ENCODE results near the gene RCAN1. TPM values are rescaled to one million over a fixed set of nuclear protein-coding genes. Genes with fewer than 3 reads are reported as not detected.

RCAN1 gene
- total and polyA plus RNA-seq, 2 of the 13 experiments (the other 11 are each of a cell fraction or from before 2014, with no cell fraction given), result 9.4 to 34.1 TPM

DNA sequence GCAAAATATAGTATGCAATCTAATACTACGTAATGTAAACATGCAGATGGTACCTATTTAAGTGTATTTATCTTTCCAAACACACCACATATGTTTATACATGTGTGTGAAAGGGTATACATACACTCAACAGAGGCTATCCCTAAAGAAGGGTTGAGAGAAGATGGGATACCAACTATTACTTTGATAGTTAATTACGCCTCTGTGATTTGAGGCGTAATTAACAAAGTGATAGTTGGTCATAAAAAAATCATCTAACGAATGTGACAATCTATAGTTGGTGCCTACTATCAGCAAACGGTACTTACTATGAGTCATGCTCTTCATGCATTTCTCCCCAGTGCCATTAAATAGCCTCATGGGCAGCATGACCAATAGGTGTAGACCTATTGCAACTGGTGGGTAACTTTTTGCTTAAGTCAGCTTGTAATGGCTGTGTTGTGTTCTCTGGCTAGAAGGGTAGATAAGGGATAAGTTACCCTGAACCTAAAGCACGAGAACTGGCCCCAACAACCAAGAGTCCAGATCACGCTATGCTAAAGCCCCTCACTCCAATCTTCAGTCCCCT lies 15.3 kb downstream of the RCAN1 start:
- Histone ChIP-seq H3K9ac (ENCODE audit: insufficient read depth, low read depth, low read length) (no peak overlapping the region), H3K36me3 (replicated peaks in 1 of 2; ENCODE audit: control insufficient read depth in 1 of 2, insufficient read depth in 2 of 2, low read length in 2 of 2) (no peaks in the 10 kb centered on the region), H3K4me1 (ENCODE audit: insufficient read depth, low read length) (peaks cover 29% of the 10 kb centered on the region), H3K4me2 (ENCODE audit: low read depth, low read length) (no peak overlapping the region), H3K27ac (ENCODE audit: extremely low read length, insufficient read depth, low read length) (no peak overlapping the region), H3K4me3 (replicated peaks in 1 of 3; ENCODE audit: insufficient read depth in 1 of 3, low read depth in 2 of 3, low read length in 3 of 3) (no peak overlapping the region), H3K9me3 (ENCODE audit: low read length) (no peaks in the 10 kb centered on the region), H3K27me3 (ENCODE audit: control insufficient read depth in 1 of 2, insufficient read depth in 2 of 2, low read length in 2 of 2) (no peaks in the 10 kb centered on the region), H4K20me1 (ENCODE audit: insufficient read depth, low read length) (no peaks in the 10 kb centered on the region), H3K79me2 (ENCODE audit: insufficient read depth, low read length) (no peaks in the 10 kb centered on the region), H2AFZ (ENCODE audit: low read length) (no peak overlapping the region)
- DNase-seq (ENCODE audit: low spot score) (no peak), ATAC-seq (no peak), FAIRE-seq (no peak)
- 92% methylated on average over 7 of the region's 7 CpGs for WGBS (ENCODE audit: low lambda C conversion rate)
- intact Hi-C loops (cut with micrococcal nuclease; ENCODE audit: unreplicated experiment), result loop anchor here (5.0 kb wide), 1 partner anchor 77 kb away; no protein-coding TSS in a partner anchor
- CTCF ChIA-PET (ENCODE audit: low intra/inter-chr PET ratio, low total read pairs), result no interaction called here
- in situ Hi-C loops (cut with HindIII; ENCODE audit: extremely low pct_ligation_motif_present, low pct_unique_long_range_greater_than_20kb), result no loop called here
- no peak for TF ChIP-seq ZNF546 (CRISPR knock-in tag; conservative IDR thresholded peaks at IDR 0.05)
- peak; percentile 15 to 35; a peak in 2 of 4 replicates for TF ChIP-seq MAFK (conservative IDR thresholded peaks at IDR 0.05 in 1 of 2, IDR thresholded peaks at IDR 0.05 in 1 of 2; ENCODE audit: low read length in 2 of 2)
- POLR2A ChIA-PET, result no interaction called here
- no TSS peak for BruUV-seq (replicated peaks)

DNA sequence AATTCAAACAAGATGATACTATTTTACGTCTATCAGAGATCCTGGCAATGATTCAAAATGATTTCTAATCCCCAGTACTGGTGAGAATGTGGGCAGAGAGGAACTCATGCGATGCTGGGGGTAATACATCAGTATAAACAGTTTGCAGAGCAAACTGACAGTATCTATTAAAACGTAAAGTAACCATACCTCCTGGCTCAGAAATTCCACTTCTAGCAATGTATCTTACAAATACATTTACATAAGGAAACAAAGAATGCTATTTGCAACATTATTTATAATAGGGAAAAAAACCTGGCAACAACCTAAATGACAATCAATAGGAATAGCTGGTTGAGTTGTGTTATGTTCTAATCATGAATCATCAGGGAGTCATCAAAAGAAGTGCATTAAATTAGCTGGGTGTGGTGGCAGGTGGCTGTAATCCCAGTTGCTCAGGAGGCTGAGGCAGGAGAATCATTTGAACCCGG lies 15.9 kb downstream of the RCAN1 start:
- H3K4me2 ChIP-seq (ENCODE audit: low read depth, low read length), result no peak overlapping the region

More for the DNA sequence above, 15.9 kb downstream of the RCAN1 start:
- ChIA-PET CTCF (ENCODE audit: low intra/inter-chr PET ratio, low total read pairs) (no interaction called here), POLR2A (no interaction called here)
- H3K9me3 ChIP-seq (ENCODE audit: low read length), result no peaks in the 10 kb centered on the region
- H3K4me3 ChIP-seq (replicated peaks in 1 of 3; ENCODE audit: insufficient read depth in 1 of 3, low read depth in 2 of 3, low read length in 3 of 3), result no peak overlapping the region
- no peak overlapping the region for H3K9ac ChIP-seq (ENCODE audit: insufficient read depth, low read depth, low read length)
- H3K79me2 ChIP-seq (ENCODE audit: insufficient read depth, low read length), result no peaks in the 10 kb centered on the region
- in situ Hi-C loops (cut with HindIII; ENCODE audit: extremely low pct_ligation_motif_present, low pct_unique_long_range_greater_than_20kb) (no loop called here), intact Hi-C loops (cut with micrococcal nuclease; ENCODE audit: unreplicated experiment) (no loop called here)
- H2AFZ ChIP-seq (ENCODE audit: low read length), result no peak overlapping the region
- DNase-seq (ENCODE audit: low spot score), result no peak
- no peaks in the 10 kb centered on the region for H3K36me3 ChIP-seq (replicated peaks in 1 of 2; ENCODE audit: control insufficient read depth in 1 of 2, insufficient read depth in 2 of 2, low read length in 2 of 2)
- H3K27me3 ChIP-seq (ENCODE audit: control insufficient read depth in 1 of 2, insufficient read depth in 2 of 2, low read length in 2 of 2), result no peaks in the 10 kb centered on the region
- peaks cover 31% of the 10 kb centered on the region for H3K4me1 ChIP-seq (ENCODE audit: insufficient read depth, low read length)
- H3K27ac ChIP-seq (ENCODE audit: extremely low read length, insufficient read depth, low read length), result no peak overlapping the region
- ATAC-seq, result no peak
- TF ChIP-seq KLF6 (CRISPR knock-in tag; IDR thresholded peaks at IDR 0.05) (no peak), ZNF317 (CRISPR knock-in tag; IDR thresholded peaks at IDR 0.05) (no peak), NFIC (IDR thresholded peaks at IDR 0.05; ENCODE audit: low read length) (no peak), CBX5 (CRISPR knock-in tag; IDR thresholded peaks at IDR 0.05; ENCODE audit: borderline replicate concordance) (no peak), SRF (IDR thresholded peaks at IDR 0.05; ENCODE audit: low read depth, low read length) (no peak), HNRNPK (IDR thresholded peaks at IDR 0.05; ENCODE audit: low read depth, low read length, poor library complexity, severe bottlenecking) (no peak), CHCHD3 (CRISPR knock-in tag; IDR thresholded peaks at IDR 0.05) (no peak), KLF15 (CRISPR knock-in tag; IDR thresholded peaks at IDR 0.05; ENCODE audit: borderline replicate concordance) (no peak), SKI (IDR thresholded peaks at IDR 0.05; ENCODE audit: partially characterized antibody) (no peak), CHD2 (IDR thresholded peaks at IDR 0.05; ENCODE audit: low read depth, low read length) (no peak), ZNF282 (IDR thresholded peaks at IDR 0.05; ENCODE audit: partially characterized antibody) (no peak)
- TF ChIP-seq, protein P1, sequence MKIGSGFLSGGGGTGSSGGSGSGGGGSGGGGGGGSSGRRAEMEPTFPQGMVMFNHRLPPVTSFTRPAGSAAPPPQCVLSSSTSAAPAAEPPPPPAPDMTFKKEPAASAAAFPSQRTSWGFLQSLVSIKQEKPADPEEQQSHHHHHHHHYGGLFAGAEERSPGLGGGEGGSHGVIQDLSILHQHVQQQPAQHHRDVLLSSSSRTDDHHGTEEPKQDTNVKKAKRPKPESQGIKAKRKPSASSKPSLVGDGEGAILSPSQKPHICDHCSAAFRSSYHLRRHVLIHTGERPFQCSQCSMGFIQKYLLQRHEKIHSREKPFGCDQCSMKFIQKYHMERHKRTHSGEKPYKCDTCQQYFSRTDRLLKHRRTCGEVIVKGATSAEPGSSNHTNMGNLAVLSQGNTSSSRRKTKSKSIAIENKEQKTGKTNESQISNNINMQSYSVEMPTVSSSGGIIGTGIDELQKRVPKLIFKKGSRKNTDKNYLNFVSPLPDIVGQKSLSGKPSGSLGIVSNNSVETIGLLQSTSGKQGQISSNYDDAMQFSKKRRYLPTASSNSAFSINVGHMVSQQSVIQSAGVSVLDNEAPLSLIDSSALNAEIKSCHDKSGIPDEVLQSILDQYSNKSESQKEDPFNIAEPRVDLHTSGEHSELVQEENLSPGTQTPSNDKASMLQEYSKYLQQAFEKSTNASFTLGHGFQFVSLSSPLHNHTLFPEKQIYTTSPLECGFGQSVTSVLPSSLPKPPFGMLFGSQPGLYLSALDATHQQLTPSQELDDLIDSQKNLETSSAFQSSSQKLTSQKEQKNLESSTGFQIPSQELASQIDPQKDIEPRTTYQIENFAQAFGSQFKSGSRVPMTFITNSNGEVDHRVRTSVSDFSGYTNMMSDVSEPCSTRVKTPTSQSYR (CRISPR knock-in tag; IDR thresholded peaks at IDR 0.05; ENCODE audit: borderline replicate concordance), result no peak
- BruUV-seq (replicated peaks), result no TSS peak
- FAIRE-seq, result no peak
- 88% methylated on average over 4 of the region's 4 CpGs for WGBS (ENCODE audit: low lambda C conversion rate)
- no peaks in the 10 kb centered on the region for H4K20me1 ChIP-seq (ENCODE audit: insufficient read depth, low read length)

Data from HepG2 (cell line).